Fibroblast of gingiva (primary cell): Measurements from ENCODE around the gene DCXR.

Experiments
- DNase-seq: peaks from one replicate; pipeline ENCODE4 v3.0.0-alpha.2; 2011; ENCODE audit warnings: low read depth

Gene DCXR

DNA sequence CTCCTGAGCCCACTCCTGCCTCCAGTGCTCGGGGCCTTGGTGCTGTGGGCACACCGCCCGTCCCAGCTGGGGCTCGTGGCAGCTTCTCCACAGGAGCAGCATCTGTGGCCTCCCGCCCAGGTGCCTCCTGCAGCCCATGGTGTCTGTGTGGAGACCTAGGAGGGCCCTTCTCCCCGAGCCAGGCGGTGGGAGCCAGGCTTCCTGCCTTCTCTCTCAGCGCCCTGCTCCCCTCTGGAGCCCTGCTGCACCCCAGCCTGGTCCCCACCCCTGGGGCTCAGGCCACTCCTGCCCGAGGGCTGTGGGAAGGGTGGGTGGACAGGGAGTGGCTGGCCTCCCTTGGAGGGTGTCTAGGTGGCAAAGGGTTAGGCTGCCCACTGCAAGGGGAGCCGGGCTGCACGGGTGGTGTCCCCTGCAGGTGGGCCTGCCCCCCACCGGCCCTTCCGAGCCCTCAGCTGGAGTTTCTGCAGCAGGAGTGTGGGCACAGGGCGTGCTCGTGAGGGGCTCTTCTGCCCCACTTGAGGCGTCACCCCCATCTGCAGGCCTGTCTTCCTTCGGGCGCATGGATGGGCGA, 25.8 kb downstream of the DCXR start:
- DNase-seq: no peak

- DNase-seq: no peak
Observed at GRCh38 chr17:82010575-82011525, 26.6 kb downstream of the DCXR start.

DNA sequence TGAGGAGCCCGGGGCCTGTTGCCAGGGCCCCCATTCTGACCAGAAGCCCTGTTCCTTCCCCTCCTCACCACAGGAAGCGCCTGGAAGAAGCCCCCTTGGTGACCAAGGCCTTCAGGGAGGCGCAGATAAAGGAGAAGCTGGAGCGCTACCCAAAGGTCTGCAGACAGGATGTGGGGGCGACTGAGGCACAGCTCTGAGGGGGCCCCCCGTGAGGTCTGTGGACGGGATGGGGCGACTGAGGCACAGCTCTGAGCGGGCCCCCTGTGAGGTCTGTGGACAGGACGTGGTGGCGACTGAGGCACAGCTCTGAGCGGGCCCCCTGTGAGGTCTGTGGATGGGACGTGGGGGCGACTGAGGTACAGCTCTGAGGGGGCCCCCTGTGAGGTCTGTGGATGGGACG, 28.1 kb downstream of the DCXR start:
- no peak for DNase-seq

DNA sequence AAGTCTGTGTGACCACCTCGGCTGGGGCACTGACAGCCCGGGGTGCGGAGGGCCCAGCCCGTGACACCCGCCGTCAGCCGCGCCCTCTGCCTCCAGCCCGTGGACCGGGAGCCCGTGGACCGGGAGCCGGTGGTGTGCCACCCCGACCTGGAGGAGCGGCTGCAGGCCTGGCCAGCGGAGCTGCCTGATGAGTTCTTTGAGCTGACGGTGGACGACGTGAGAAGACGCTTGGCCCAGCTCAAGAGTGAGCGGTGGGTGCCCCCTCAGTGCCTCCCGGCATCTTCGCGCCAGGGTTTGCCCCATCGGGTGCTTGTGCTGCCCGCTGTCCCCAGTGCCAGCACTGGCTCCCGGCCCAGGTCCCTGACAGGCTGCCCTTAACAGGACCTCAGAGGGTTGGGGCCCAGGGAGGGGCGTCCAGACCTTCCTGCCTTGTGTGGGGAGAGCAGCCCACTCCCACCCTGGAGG, 28.5 kb downstream of the DCXR start:
- DNase-seq: no peak

DNA sequence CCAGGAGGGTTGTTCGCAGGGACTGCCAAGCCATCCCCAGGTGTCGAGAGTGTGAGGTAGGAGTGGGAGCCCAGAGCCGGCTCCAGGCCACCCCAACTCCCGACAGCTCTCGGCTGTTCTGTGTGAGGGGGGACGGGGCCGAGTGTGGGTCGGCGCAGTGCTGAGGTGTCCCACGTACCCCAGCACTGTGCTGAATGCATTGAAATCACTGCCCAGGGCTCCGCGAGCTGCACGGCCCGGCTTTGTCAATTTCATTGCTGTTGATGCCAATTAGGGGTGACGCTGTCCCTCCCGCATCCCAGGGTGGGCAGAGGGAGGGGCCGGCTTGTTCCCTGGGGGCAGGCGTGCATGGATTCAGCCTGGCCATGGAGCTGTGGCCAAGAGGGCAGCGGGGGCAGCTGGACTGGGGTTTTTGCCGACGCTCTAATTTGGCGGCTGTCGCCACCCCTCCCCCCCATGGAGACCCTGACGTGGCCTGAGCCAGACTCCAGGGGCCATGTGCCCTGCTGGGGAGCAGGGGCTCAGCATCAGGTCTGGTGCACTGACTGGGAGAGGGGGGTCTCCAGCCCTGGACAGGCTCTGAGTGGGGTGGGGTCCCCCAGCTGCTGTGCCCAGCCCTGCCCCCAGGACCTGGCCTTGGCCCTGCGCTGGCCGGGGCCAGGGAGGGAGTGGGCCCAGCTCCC, 29.1 kb downstream of the DCXR start:
- DNase-seq: no peak

DNA sequence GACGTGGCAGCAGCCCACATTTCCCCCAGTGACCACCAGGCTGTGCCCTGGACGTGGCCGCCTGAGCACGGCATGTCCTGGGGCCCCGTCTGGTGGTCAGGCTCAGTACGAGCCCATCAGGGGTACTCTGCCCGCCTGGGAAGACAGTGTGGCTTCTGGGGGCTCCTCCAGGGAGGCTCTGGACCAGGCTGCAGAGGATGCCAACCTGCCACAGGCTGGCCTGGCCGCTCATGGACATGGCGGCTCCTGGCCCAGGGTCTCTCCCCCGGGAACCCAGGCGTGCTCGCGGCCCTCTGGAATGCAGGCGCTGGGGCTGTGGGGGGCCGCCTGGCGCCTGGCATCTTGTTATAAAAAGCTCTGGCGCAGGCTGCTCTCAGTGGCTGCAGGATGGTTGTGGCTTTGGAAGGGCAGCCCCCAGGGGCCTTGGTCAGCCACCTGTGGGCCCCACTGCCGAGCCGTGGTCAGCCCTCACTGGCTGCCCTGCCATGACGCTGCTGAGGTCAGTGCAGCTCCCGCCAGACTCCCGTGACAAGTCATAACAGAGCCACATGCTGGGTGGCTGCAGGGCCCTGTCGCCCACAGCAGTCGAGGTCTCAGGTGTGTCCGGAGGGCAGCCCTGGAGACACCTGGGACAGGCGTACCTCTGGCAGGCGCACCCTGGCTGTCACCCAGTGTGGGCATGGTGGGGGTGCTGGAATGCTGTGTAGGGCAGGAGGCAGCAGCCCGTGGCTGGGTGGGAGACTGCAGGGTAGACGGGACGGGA, 29.8 kb downstream of the DCXR start:
- no peak for DNase-seq

DNA sequence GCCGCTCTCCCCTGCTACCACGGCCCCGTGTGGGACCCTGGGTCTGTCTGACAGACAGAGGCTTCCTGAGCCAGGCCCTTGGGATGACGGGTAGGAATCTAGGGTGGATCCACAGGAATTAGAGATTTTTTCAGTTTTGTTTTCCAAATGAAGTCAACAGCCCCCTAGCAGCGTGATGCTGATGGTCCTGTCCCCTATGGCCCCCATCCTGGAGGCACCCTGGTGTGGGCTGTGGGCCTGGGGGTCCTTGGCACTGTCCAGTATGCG, 30.3 kb downstream of the DCXR start:
- DNase-seq: no peak

DNA sequence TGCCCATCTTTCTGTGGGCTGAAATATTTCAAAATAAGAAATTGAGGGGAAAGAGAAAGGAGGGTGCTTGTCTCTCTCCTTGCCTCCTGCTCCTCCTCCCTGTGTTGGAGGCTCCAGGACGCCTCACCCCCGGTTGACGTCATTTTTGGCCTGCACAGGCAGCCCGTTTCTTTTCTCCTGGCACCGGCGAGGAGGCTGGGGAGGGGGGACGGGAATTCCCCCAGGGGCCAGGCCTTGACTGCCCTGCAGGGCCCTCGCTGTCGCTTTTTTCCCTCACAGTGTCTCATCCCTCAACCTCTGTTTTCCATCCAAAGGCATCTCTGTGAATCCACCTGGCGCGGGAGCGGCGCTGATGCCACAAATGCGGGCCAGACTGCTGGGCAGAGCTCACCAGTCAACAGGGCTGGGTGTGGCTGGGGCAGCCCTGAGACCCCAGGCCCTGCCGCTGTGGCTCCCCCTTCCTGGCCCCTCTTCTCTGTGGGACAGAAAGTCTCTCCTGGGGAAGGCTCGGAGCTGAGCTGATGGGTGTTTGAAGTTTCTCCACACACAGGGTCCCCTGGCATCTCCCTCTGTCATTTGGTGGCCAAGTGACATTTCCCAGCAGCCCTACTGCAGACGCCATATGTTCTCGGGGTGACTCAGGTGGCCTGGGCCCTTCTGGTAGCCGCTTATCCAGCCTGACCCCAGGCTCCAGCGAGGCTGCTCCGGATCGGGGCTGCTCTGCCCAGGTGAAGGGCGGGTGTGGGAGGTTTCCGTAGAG, 30.8 kb downstream of the DCXR start:
- DNase-seq: no peak

DNA sequence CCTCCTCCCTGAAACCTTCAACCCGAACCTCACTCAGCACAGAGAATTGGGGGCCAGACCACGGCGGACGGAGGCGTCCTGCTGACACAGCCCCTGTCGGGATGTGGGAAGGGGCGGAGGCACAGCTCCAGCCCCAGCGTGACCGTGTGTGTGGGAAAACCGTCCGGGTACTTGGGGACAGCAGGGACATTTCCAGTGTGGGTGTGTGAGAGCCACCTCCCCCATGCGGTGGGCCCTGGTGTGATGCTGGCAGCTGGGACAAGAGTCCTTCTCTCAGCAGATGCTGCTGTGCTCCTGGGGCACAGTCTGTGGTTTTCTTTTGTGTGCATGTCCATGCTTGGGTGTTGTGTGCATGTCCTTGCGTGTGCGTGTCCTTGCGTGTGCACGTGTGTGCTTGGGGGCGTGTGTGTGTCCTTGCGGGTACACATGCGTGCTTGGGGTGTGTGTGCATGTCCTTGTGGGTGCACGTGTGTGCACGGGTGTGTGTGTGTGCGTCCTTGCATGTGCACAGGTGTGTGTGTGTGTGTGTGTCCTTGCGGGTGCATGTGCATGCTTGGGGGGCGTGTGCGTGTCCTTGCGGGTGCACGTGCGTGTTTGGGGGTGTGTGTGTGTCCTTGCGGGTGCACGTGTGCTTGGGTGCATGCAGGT, 31.7 kb downstream of the DCXR start:
- no peak for DNase-seq

GRCh38 chr17:82004517-82005455, 32.7 kb downstream of the DCXR start:
- no peak for DNase-seq

GRCh38 chr17:82003411-82004381, 33.8 kb downstream of the DCXR start:
- DNase-seq: peak; percentile 90

DNA sequence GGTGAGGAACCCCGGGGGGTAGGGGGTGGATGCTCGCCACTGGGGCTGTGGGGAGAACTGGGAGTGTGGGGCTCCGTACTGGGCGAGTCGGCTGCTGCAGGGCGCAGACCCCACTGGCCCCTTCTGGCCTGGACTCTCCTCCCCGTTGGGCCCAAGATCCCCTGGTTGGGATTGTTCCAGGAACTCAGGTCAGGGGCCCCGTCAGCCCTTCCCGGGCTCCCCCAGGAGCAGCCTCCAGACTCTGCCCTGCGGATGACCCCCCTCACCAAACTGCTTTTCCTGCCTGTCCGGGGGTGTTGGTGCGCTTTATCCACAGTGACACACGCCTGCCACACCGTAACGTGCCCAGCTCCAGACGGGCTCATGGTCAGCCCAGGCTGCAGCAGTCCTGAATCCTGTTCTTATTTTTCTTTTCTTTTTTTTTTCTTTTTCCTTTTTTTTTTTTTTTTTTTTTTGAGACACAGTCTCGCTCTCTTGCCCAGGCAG, 35.9 kb downstream of the DCXR start:
- DNase-seq: no peak

GRCh38 chr17:82000803-82001570, 36.5 kb downstream of the DCXR start:
- DNase-seq: no peak

GRCh38 chr17:81999976-82000802, 37.3 kb downstream of the DCXR start:
- no peak for DNase-seq

DNA sequence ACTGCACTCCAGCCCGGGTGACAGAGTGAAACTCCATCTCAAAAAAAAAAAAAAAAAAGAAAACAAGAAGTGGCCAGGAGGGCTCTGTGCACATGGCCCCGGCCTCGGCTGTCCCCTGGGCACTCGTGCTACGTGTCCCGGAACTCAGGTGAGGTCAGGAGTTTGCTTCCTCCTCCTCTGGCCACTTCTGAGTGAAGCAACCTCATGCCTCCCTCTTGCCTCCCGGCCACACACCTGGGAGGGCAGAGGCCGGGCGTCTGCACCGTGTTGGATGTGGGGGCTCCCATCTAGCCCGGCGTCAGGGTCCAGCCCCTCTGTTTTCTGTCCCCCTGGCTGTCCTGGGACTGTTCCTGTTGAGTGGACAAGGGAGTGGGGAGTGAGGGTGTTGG, 37.9 kb downstream of the DCXR start:
- DNase-seq: no peak

- DNase-seq: no peak
Observed at GRCh38 chr17:81998691-81999438, 38.6 kb downstream of the DCXR start.
